Body of pancreas (tissue), 4 donors: ENCODE results near the gene CLIC2. TPM values are rescaled to one million over a fixed set of nuclear protein-coding genes. Genes with fewer than 3 reads are reported as not detected.

Experiments used
- ATAC-seq: fragments of 150-250 bp; one replicate; pipeline ENCODE4 v1.9.1; 2016
- DNase-seq, 4 donors: peaks; one replicate each; pipeline ENCODE4 v3.0.0-alpha.2; 2019
- H3K27ac ChIP-seq, 4 donors: fragments of 200-600 bp; sonication (generic); 1 replicate in 3 of 4; 2 replicates in 1 of 4; pipeline versions ENCODE4 v1.5.1 to v1.6.1; 2016 to 2019; ENCODE audit warnings: mild to moderate bottlenecking in 1 of 4, mixed read lengths in 1 of 4, moderate library complexity in 1 of 4
- H3K27me3 ChIP-seq, 2 donors: fragments of 200-600 bp; sonication (generic); one replicate each; pipeline ENCODE4 v1.6.0; 2016; ENCODE audit warnings: mild to moderate bottlenecking in 1 of 2
- H3K36me3 ChIP-seq, 2 donors: fragments of 200-600 bp; sonication (generic); replicated peaks in 1 of 2; 2 replicates each; pipeline ENCODE4 v1.5.1; 2016; ENCODE audit warnings: low read depth in 2 of 2; ENCODE audit not compliant: insufficient read depth in 1 of 2
- H3K4me1 ChIP-seq: fragments of 200-600 bp; sonication (generic); one replicate; pipeline ENCODE4 v1.6.0; 2016
- H3K4me3 ChIP-seq, 2 donors: fragments of 200-600 bp; sonication (generic); 1 replicate in 1 of 2; 2 replicates in 1 of 2; pipeline ENCODE4 v1.5.1; 2016 to 2019
- H3K9me3 ChIP-seq, 3 donors: fragments of 200-600 bp; sonication (generic); 1 replicate in 2 of 3; 2 replicates in 1 of 3; pipeline ENCODE4 v1.5.1; 2016
- CTCF ChIP-seq, 7 experiments: fragments of 450-650 bp in 4 of 7; fragments of 200-600 bp in 3 of 7; sonication (generic) in 3 of 7; IDR thresholded peaks; one replicate each; pipeline ENCODE4 v1.5.1; 2016 to 2019; ENCODE audit warnings: antibody characterized with exemption in 7 of 7
- POLR2A ChIP-seq, 3 donors: fragments of 450-650 bp; IDR thresholded peaks; one replicate each; pipeline ENCODE4 v1.6.1; 2016; ENCODE audit warnings: antibody characterized with exemption in 3 of 3, mild to moderate bottlenecking in 2 of 3
- WGBS, 2 donors: methylation state at CpG; one replicate each; pipeline ENCODE4 v1.1.5; 2017; 5-methylcytosine and 5-hydroxymethylcytosine counted together
- intact Hi-C: fragments of 100-400 bp; cut with DNase I; formaldehyde crosslinking; loops from one replicate; pipeline ENCODE4 v1.15.1; 2023
- total RNA-seq, 2 donors: library from RNA; depleted of rRNA; stranded (reverse); fragments of >200 nt; gene quantifications; one replicate each; pipeline ENCODE4 v1.1.0, GENCODE V29; 2016

CLIC2 gene
- total RNA-seq, 2 donors from 2014 or later, result 5.4 to 6.9 TPM

- no peak for DNase-seq
- no peak for ATAC-seq
- H3K36me3 ChIP-seq, result no peaks in the 10 kb centered on the region
- no peaks in the 10 kb centered on the region for H3K27me3 ChIP-seq
- no peaks in the 10 kb centered on the region for H3K9me3 ChIP-seq
- no peak for TF ChIP-seq CTCF (IDR thresholded peaks at IDR 0.05)
- TF ChIP-seq POLR2A (IDR thresholded peaks at IDR 0.05), result no peak
- H3K4me3 ChIP-seq, result no peak overlapping the region
- H3K4me1 ChIP-seq, result no peaks in the 10 kb centered on the region
- intact Hi-C loops, result no loop called here
- 65 to 74% methylated on average over 2 of the region's 2 CpGs for WGBS, 2 donors
- H3K27ac ChIP-seq, result no peak overlapping the region
Observed at GRCh38 chrX:155333544-155334100, 792 bp downstream of the CLIC2 start.

GRCh38 chrX:155330992-155331391 is 3.4 kb downstream of the CLIC2 start:
- Histone ChIP-seq H3K27ac (no peak overlapping the region), H3K9me3 (no peaks in the 10 kb centered on the region), H3K27me3 (no peaks in the 10 kb centered on the region), H3K4me1 (no peaks in the 10 kb centered on the region), H3K4me3 (no peak overlapping the region), H3K36me3 (no peaks in the 10 kb centered on the region)
- WGBS, 2 donors, result 53 to 58% methylated on average over 2 of the region's 2 CpGs
- intact Hi-C loops, result no loop called here
- ATAC-seq (no peak), DNase-seq (no peak)
- TF ChIP-seq POLR2A (IDR thresholded peaks at IDR 0.05) (no peak), CTCF (IDR thresholded peaks at IDR 0.05) (no peak)

GRCh38 chrX:155329293-155329692 is 5.1 kb downstream of the CLIC2 start:
- Histone ChIP-seq H3K4me3 (no peak overlapping the region), H3K27ac (no peak overlapping the region), H3K9me3 (no peaks in the 10 kb centered on the region), H3K36me3 (no peaks in the 10 kb centered on the region), H3K27me3 (no peaks in the 10 kb centered on the region), H3K4me1 (no peaks in the 10 kb centered on the region)
- no peak for TF ChIP-seq POLR2A (IDR thresholded peaks at IDR 0.05)
- no peak for TF ChIP-seq CTCF (IDR thresholded peaks at IDR 0.05)
- intact Hi-C loops, result no loop called here
- ATAC-seq (no peak), DNase-seq (no peak)
- WGBS, 2 donors, result 76 to 77% methylated on average over 4 of the region's 4 CpGs

- H3K9me3 ChIP-seq, result no peaks in the 10 kb centered on the region
- WGBS, 2 donors, result 46 to 75% methylated on average over 2 of the region's 2 CpGs
- TF ChIP-seq CTCF (IDR thresholded peaks at IDR 0.05) (no peak), POLR2A (IDR thresholded peaks at IDR 0.05) (no peak)
Observed at GRCh38 chrX:155326610-155327009, 7.8 kb downstream of the CLIC2 start.

GRCh38 chrX:155314260-155314659 is 20.2 kb downstream of the CLIC2 start:
- Histone ChIP-seq H3K4me3 (no peak overlapping the region), H3K4me1 (no peaks in the 10 kb centered on the region), H3K9me3 (no peaks in the 10 kb centered on the region), H3K27ac (no peak overlapping the region), H3K36me3 (no peaks in the 10 kb centered on the region), H3K27me3 (no peaks in the 10 kb centered on the region)
- TF ChIP-seq POLR2A (IDR thresholded peaks at IDR 0.05) (no peak), CTCF (IDR thresholded peaks at IDR 0.05) (no peak)
- 68 to 90% methylated on average over 5 of the region's 5 CpGs for WGBS, 2 donors
- DNase-seq (no peak), ATAC-seq (no peak)
- intact Hi-C loops, result no loop called here

More at GRCh38 chrX:155326610-155327009, 7.8 kb downstream of the CLIC2 start:
- H3K27ac ChIP-seq, result no peak overlapping the region
- DNase-seq (no peak), ATAC-seq (no peak)
- no peaks in the 10 kb centered on the region for H3K4me1 ChIP-seq
- H3K4me3 ChIP-seq, result no peak overlapping the region
- H3K36me3 ChIP-seq, result no peaks in the 10 kb centered on the region
- intact Hi-C loops, result no loop called here
- no peaks in the 10 kb centered on the region for H3K27me3 ChIP-seq
